Endothelial cell of umbilical vein (primary cell): Measurements from ENCODE around the gene RGS10.

Source experiments
- EZH2 ChIP-seq: IDR thresholded peaks from 2 replicates; pipeline ENCODE4 v1.6.1; 2012; ENCODE audit warnings: borderline replicate concordance, low read depth, mild to moderate bottlenecking, moderate library complexity, low read length, inconsistent platforms; ENCODE audit not compliant: severe bottlenecking
- FOS ChIP-seq: IDR thresholded peaks from 2 replicates; pipeline ENCODE4 v1.6.1; 2011; ENCODE audit warnings: mild to moderate bottlenecking, low read length, moderate library complexity, borderline replicate concordance; ENCODE audit not compliant: insufficient read depth
- GATA2 ChIP-seq: IDR thresholded peaks from 2 replicates; pipeline ENCODE4 v1.7.0; 2011; ENCODE audit warnings: low read depth, mild to moderate bottlenecking, moderate library complexity, mixed read lengths, low read length; ENCODE audit not compliant: insufficient read length, insufficient read depth
- JUN ChIP-seq: IDR thresholded peaks from 2 replicates; pipeline ENCODE4 v1.6.1; 2011; ENCODE audit warnings: borderline replicate concordance, low read depth; ENCODE audit not compliant: insufficient read length, insufficient read depth
- MYC ChIP-seq: IDR thresholded peaks from one replicate; pipeline ENCODE4 v1.6.1; 2011; ENCODE audit warnings: mild to moderate bottlenecking, low read depth, low read length
- POLR2A ChIP-seq: IDR thresholded peaks from 2 replicates; pipeline ENCODE4 v1.6.1; 2012; ENCODE audit warnings: low read depth, mild to moderate bottlenecking, control low read depth, low read length
- POLR2AphosphoS5 ChIP-seq: IDR thresholded peaks from 2 replicates; pipeline ENCODE4 v1.6.1; 2012; ENCODE audit warnings: low read depth, mild to moderate bottlenecking, control low read depth, low read length, moderate library complexity; ENCODE audit not compliant: insufficient read depth
- TF ChIP-seq, protein P1 (sequence below), 2 donors: IDR thresholded peaks; 1 replicate in 1 of 2; 2 replicates in 1 of 2; pipeline ENCODE4 v1.5.1; 2011; ENCODE audit warnings: low read length in 2 of 2, mild to moderate bottlenecking in 2 of 2, moderate library complexity in 2 of 2, control low read depth in 1 of 2, inconsistent platforms in 1 of 2, low read depth in 1 of 2; ENCODE audit not compliant: insufficient read depth in 1 of 2; ENCODE audit errors: extremely low read depth in 1 of 2
- TF ChIP-seq, protein P2 (sequence below): IDR thresholded peaks from 2 replicates; pipeline ENCODE4 v1.6.1; 2011; ENCODE audit not compliant: insufficient read depth, insufficient read length

DNA sequence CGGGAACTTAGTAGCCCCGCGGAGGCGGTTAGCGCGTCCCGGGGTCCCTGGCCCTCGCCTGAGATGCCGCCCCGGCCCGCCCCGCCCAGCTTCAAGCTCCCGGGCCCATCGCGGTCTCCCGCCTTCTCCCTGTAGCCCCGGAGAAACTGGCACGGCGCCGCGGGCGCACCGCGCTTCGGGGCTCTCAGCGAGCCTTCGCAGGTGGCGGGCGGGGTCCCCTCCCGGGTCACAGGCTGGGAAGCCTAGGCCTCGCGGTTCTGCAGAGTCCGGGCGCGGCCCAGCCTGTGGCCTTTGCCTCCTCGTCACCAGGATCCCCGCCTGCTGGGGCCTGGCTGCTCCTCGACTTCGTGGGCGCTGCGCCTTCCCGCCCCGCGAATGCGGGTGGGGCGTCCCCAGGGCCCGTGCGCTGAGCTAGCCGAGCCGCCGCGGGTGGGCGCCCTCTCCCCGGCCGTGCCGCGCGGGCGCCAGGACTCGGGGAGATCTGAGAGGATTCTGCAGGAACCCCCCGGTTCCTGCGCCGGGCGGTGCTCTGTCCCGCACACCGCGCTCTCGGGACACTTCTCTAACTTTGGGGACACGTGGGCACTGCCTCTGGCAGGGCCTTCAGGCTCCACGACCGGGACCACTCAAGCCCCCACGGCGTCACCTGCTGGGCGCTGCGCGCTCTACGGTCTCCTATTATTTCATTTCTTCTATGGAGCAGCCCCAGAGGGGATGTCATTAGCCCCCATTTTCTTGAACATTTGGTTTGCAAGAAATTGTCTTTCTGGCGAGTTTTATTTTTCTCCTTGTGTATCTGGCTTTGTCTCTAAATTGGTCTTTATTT is 682 bp upstream of the RGS10 start:
- peak; percentile 13 for TF ChIP-seq POLR2A
- TF ChIP-seq, protein P1, sequence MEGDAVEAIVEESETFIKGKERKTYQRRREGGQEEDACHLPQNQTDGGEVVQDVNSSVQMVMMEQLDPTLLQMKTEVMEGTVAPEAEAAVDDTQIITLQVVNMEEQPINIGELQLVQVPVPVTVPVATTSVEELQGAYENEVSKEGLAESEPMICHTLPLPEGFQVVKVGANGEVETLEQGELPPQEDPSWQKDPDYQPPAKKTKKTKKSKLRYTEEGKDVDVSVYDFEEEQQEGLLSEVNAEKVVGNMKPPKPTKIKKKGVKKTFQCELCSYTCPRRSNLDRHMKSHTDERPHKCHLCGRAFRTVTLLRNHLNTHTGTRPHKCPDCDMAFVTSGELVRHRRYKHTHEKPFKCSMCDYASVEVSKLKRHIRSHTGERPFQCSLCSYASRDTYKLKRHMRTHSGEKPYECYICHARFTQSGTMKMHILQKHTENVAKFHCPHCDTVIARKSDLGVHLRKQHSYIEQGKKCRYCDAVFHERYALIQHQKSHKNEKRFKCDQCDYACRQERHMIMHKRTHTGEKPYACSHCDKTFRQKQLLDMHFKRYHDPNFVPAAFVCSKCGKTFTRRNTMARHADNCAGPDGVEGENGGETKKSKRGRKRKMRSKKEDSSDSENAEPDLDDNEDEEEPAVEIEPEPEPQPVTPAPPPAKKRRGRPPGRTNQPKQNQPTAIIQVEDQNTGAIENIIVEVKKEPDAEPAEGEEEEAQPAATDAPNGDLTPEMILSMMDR (IDR thresholded peaks at IDR 0.05; ENCODE audit: extremely low read depth in 1 of 2, insufficient read depth in 1 of 2, low read depth in 1 of 2, low read length in 2 of 2): peak; percentile 48 to 67
- TF ChIP-seq POLR2AphosphoS5: peak; percentile 0
- no peak for TF ChIP-seq FOS
- no peak for TF ChIP-seq MYC
- TF ChIP-seq EZH2: no peak
- no peak for TF ChIP-seq JUN
- TF ChIP-seq, protein P2, sequence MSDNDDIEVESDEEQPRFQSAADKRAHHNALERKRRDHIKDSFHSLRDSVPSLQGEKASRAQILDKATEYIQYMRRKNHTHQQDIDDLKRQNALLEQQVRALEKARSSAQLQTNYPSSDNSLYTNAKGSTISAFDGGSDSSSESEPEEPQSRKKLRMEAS: peak; percentile 10
- no peak for TF ChIP-seq GATA2
